ENCODE measurements around the gene EEPD1.

The EEPD1 gene

DNA sequence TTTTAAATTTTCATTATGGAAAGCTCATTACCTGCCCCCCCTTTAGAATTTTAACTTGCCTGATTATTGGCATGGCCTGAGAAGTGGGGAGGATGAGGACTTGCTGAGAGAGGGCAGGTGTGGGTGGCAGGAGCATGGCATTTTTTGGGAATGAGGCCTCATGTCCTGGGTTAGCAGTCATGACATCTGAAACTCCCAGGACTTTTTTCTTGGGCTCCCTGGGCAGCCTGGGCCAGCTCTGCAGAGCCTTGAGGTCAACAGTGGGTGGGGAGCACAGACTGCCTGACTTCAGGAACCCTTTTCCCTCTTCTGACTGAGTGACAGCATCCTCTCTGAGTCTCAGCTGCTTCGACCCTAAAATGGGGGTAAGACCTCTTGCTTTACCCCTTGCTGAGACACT lies 46.3 kb downstream of the EEPD1 start:
- no peak for DNase-seq (ENCODE audit: insufficient read length, low spot score)
- FAIRE-seq, result no peak
- TF ChIP-seq PAX5 (IDR thresholded peaks at IDR 0.05; ENCODE audit: insufficient read depth, low read length, severe bottlenecking) (no peak), POU2F2 (IDR thresholded peaks at IDR 0.05; ENCODE audit: low read depth, low read length) (no peak), POLR2AphosphoS5 (IDR thresholded peaks at IDR 0.05; ENCODE audit: low read depth, low read length) (no peak), SPI1 (IDR thresholded peaks at IDR 0.05; ENCODE audit: low read depth, low read length) (no peak), TAF1 (IDR thresholded peaks at IDR 0.05; ENCODE audit: low read depth, low read length) (no peak), POLR2A (IDR thresholded peaks at IDR 0.05; ENCODE audit: low read depth, low read length) (no peak)

GRCh38 chr7:36201122-36201723 lies 48.2 kb downstream of the EEPD1 start:
- FAIRE-seq (no peak), DNase-seq (ENCODE audit: insufficient read length, low spot score) (no peak)
- TF ChIP-seq POLR2AphosphoS5 (IDR thresholded peaks at IDR 0.05; ENCODE audit: low read depth, low read length), result no peak
- TF ChIP-seq PAX5 (IDR thresholded peaks at IDR 0.05; ENCODE audit: insufficient read depth, low read length, severe bottlenecking), result no peak
- TF ChIP-seq POLR2A (IDR thresholded peaks at IDR 0.05; ENCODE audit: low read depth, low read length), result no peak

GRCh38 chr7:36202398-36202797 lies 49.3 kb downstream of the EEPD1 start:
- FAIRE-seq, result no peak
- no peak for TF ChIP-seq POU2F2 (IDR thresholded peaks at IDR 0.05; ENCODE audit: low read depth, low read length)
- no peak for TF ChIP-seq SPI1 (IDR thresholded peaks at IDR 0.05; ENCODE audit: low read depth, low read length)
- no peak for TF ChIP-seq PAX5 (IDR thresholded peaks at IDR 0.05; ENCODE audit: insufficient read depth, low read length, severe bottlenecking)
- no peak for TF ChIP-seq POLR2AphosphoS5 (IDR thresholded peaks at IDR 0.05; ENCODE audit: low read depth, low read length)
- no peak for TF ChIP-seq TAF1 (IDR thresholded peaks at IDR 0.05; ENCODE audit: low read depth, low read length)
- TF ChIP-seq POLR2A (IDR thresholded peaks at IDR 0.05; ENCODE audit: low read depth, low read length), result no peak
- DNase-seq (ENCODE audit: insufficient read length, low spot score), result no peak

- TF ChIP-seq PAX5 (IDR thresholded peaks at IDR 0.05; ENCODE audit: insufficient read depth, low read length, severe bottlenecking) (no peak), POU2F2 (IDR thresholded peaks at IDR 0.05; ENCODE audit: low read depth, low read length) (no peak), POLR2A (IDR thresholded peaks at IDR 0.05; ENCODE audit: low read depth, low read length) (no peak), SPI1 (IDR thresholded peaks at IDR 0.05; ENCODE audit: low read depth, low read length) (no peak), TAF1 (IDR thresholded peaks at IDR 0.05; ENCODE audit: low read depth, low read length) (no peak), POLR2AphosphoS5 (IDR thresholded peaks at IDR 0.05; ENCODE audit: low read depth, low read length) (no peak)
- DNase-seq (ENCODE audit: insufficient read length, low spot score) (no peak), FAIRE-seq (no peak)
Measured at GRCh38 chr7:36203071-36203790, 50.2 kb downstream of the EEPD1 start.

GRCh38 chr7:36204044-36204663 lies 51.1 kb downstream of the EEPD1 start:
- DNase-seq (ENCODE audit: insufficient read length, low spot score) (no peak), FAIRE-seq (no peak)
- TF ChIP-seq POU2F2 (IDR thresholded peaks at IDR 0.05; ENCODE audit: low read depth, low read length) (no peak), TAF1 (IDR thresholded peaks at IDR 0.05; ENCODE audit: low read depth, low read length) (no peak), POLR2A (IDR thresholded peaks at IDR 0.05; ENCODE audit: low read depth, low read length) (no peak), PAX5 (IDR thresholded peaks at IDR 0.05; ENCODE audit: insufficient read depth, low read length, severe bottlenecking) (no peak), POLR2AphosphoS5 (IDR thresholded peaks at IDR 0.05; ENCODE audit: low read depth, low read length) (no peak)

- FAIRE-seq, result no peak
- no peak for TF ChIP-seq PAX5 (IDR thresholded peaks at IDR 0.05; ENCODE audit: insufficient read depth, low read length, severe bottlenecking)
- TF ChIP-seq POLR2AphosphoS5 (IDR thresholded peaks at IDR 0.05; ENCODE audit: low read depth, low read length), result no peak
- TF ChIP-seq POU2F2 (IDR thresholded peaks at IDR 0.05; ENCODE audit: low read depth, low read length), result no peak
- TF ChIP-seq SPI1 (IDR thresholded peaks at IDR 0.05; ENCODE audit: low read depth, low read length), result no peak
- no peak for TF ChIP-seq POLR2A (IDR thresholded peaks at IDR 0.05; ENCODE audit: low read depth, low read length)
- no peak for TF ChIP-seq TAF1 (IDR thresholded peaks at IDR 0.05; ENCODE audit: low read depth, low read length)
- no peak for DNase-seq (ENCODE audit: insufficient read length, low spot score)
Measured at GRCh38 chr7:36204929-36205635, 52.0 kb downstream of the EEPD1 start.

- no peak for FAIRE-seq
- DNase-seq (ENCODE audit: insufficient read length, low spot score), result no peak
- TF ChIP-seq SPI1 (IDR thresholded peaks at IDR 0.05; ENCODE audit: low read depth, low read length) (no peak), POLR2A (IDR thresholded peaks at IDR 0.05; ENCODE audit: low read depth, low read length) (no peak), TAF1 (IDR thresholded peaks at IDR 0.05; ENCODE audit: low read depth, low read length) (no peak), PAX5 (IDR thresholded peaks at IDR 0.05; ENCODE audit: insufficient read depth, low read length, severe bottlenecking) (no peak), POLR2AphosphoS5 (IDR thresholded peaks at IDR 0.05; ENCODE audit: low read depth, low read length) (no peak), POU2F2 (IDR thresholded peaks at IDR 0.05; ENCODE audit: low read depth, low read length) (no peak)
Measured at GRCh38 chr7:36205803-36206202, 52.7 kb downstream of the EEPD1 start.

GRCh38 chr7:36207451-36208291 lies 54.6 kb downstream of the EEPD1 start:
- DNase-seq (ENCODE audit: insufficient read length, low spot score) (no peak), FAIRE-seq (no peak)
- TF ChIP-seq PAX5 (IDR thresholded peaks at IDR 0.05; ENCODE audit: insufficient read depth, low read length, severe bottlenecking), result no peak
- no peak for TF ChIP-seq TAF1 (IDR thresholded peaks at IDR 0.05; ENCODE audit: low read depth, low read length)
- no peak for TF ChIP-seq POLR2AphosphoS5 (IDR thresholded peaks at IDR 0.05; ENCODE audit: low read depth, low read length)
- TF ChIP-seq SPI1 (IDR thresholded peaks at IDR 0.05; ENCODE audit: low read depth, low read length), result no peak
- TF ChIP-seq POLR2A (IDR thresholded peaks at IDR 0.05; ENCODE audit: low read depth, low read length), result no peak
- no peak for TF ChIP-seq POU2F2 (IDR thresholded peaks at IDR 0.05; ENCODE audit: low read depth, low read length)
